Dermis blood vessel endothelial cell (primary cell): ENCODE data around the gene CTCF. TPM values are rescaled to one million over a fixed set of nuclear protein-coding genes. Genes with fewer than 3 reads are reported as not detected.
A peak's percentile ranks its signal among the peaks of the same experiment; 100 is the strongest.

Experiments
- DNase-seq: peaks from one replicate; pipeline ENCODE4 v3.0.0; 2010
- total RNA-seq: library from RNA; depleted of rRNA; stranded (reverse); fragments of >200 nt; gene quantifications from 2 replicates; pipeline ENCODE4 v1.2.3, GENCODE V29; 2014

The CTCF gene
- total RNA-seq, 1 donor from 2014 or later, result 30.3 TPM

DNA sequence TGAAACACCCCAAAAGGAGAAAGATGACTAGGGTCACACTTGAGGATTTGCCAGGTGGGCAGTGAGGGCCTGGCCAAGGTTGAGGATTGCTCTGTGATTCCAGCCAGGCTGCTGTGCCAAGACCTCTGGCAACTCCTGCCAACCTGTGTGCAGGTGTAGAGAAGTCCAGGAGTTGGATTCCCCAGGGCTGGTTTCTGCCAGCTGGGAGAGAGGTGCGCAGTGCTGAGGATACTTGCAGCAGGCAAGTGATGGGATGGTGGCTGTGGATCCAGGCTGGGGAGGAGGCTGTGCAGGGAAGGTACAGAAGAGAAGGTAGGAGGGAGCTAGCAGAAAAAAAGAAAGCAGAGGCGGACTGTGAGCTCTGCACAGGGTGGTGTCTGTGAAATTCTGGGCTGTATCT is 27.1 kb upstream of the CTCF start:
- no peak for DNase-seq

DNA sequence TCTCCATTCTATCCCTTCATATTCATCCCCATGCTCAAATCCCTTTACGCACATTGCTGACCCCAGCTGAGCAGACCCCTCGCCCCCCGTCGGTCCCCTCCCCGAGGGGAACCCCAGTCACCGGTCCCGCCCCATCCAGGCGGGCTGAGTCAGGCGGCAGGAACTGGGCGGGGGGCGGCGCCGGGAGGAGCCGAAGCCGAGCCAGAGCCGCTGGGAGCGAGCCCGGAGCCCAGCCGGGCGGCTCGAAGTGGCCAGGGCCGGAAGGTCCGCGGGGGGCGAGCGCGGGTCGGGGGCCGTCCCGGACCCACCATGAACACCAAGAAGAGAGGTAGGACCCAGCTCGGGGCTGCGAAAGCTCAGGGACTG is 25.1 kb upstream of the CTCF start:
- peak; percentile 84 for DNase-seq

DNA sequence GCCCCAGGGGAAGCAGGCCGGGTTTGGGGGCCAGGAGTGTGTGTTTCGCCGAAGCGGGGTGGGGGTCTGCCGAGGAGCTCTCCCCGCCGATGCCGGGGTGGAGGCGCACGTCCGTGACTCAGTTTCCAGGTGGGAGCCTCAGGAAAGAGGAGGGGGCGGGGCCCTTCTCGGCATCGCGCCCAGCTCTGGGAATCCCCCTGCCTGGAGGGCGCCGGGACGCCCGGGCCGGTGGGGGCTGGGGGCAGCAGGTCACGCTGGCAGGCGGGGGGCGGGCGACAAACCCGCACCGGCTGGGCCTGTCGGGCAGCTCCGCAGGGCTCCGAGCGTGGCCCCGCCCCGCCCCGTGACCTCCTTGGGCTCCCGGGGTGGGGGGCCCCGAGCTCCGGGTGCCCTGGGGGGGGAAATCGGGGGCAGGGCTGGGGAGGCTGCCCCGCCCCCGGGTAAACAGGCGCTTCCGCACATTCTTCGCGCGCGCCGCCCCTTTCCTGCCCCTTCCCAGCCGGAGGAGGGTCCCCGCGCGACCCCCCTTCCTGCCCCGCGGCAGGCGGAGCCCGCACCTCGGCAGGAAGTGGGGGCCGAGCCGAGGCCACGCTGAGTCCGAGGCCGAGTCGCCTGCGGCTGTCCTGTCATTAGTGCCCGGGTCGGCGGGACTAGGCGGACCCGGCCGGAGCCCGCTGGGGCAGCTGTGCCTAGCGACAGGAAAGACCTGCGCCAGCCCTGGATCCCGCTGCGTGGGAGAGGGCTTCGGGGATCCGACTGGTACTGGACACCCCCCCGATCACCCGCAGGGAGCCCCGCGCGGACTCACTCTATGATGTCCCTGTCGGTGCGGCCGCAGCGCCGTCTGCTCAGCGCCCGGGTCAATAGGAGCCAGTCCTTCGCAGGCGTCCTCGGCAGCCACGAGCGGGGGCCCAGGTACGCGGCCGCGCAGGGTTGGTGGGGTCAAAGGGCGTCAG is 24.4 kb upstream of the CTCF start:
- peak; percentile 82 for DNase-seq

DNA sequence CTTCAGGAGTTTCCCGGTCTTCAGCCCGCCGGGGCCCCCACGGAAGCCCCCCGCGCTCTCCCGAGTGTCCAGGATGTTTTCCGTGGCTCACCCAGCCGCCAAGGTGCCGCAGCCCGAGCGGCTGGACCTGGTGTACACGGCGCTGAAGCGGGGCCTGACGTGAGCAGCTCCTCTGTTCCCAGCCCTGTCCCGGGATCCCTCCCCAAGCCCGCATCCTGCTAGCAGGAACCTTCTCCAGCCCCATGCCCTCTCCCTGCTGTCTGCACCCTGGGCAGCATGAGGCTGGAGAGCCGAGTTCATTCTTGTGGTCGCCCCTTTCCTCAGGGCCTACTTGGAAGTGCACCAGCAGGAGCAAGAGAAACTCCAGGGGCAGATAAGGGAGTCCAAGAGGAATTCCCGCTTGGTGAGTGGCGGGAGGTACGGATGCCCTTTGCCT is 23.6 kb upstream of the CTCF start:
- DNase-seq, result peak; percentile 48

DNA sequence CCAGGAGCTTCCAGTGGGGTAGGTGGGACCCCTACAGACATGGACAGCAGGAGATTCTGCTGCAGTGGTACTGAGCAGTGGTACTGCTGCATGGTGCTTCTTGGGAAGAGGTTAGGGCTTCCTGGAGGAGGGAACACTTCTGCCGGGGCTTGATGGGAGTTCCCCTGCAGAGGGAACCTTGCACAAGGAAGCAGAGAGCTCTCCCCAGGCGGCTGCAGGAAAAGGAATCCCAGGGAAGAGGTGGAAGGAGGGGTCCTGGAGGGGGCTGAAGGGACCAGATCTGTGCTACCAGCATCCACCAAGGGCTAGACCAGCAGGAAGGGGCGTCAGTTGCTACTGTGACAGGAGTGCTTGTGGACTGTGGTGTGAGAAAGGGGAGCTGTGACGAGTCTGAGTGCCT is 23.1 kb upstream of the CTCF start:
- DNase-seq, result peak; percentile 33

DNA sequence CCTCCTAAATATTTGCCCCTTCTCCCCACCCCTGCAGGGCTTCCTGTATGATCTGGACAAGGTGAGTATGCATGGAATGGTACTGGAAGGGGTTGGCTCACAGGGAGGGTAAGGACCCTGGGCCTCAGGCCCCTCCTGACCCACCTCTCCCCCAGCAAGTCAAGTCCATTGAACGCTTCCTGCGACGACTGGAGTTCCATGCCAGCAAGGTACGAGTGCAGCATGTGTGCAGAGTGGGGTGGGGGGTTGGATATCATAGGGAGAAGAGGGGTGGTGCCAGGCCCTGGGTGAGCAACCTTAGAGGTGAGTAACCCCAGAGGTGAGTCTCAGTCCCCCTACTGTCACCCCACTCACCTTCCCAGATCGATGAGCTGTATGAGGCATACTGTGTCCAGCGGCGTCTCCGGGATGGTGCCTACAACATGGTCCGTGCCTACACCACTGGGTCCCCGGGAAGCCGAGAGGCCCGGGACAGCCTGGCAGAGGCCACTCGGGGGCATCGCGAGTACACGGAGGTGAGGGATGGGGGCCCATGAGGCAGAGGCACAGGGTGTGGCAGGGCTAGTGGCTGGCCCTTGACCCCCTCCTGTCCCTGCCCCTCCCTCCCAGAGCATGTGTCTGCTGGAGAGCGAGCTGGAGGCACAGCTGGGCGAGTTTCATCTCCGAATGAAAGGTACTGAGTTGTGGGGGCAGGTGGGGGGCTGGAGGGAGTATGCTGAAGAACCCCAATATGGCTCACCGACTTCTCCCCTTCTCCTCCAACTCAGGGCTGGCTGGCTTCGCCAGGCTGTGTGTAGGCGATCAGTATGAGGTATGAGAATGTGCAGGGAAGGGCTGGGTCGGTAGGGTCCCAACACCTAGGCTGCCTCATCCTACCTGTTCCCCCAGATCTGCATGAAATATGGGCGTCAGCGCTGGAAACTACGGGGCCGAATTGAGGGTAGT is 22.4 kb upstream of the CTCF start:
- DNase-seq, result no peak

DNA sequence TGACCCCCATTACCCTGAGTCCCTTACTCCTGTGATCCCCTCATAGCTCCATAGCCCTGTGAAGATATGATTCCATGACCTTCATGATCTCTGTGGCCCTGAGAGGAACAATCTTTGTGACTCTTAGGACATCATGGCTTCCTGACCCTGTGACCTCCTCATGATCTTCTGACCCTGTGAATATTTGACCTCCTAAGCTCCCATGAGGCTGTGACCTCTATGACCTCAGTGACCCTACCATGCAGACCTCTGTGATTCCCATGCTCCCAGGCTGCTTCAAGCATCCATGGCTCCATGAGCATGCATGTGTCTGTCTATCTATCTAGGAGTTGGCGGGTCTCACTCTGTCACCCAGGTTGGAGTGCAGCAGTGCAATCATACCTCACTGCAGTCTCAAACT is 21.6 kb upstream of the CTCF start:
- no peak for DNase-seq

DNA sequence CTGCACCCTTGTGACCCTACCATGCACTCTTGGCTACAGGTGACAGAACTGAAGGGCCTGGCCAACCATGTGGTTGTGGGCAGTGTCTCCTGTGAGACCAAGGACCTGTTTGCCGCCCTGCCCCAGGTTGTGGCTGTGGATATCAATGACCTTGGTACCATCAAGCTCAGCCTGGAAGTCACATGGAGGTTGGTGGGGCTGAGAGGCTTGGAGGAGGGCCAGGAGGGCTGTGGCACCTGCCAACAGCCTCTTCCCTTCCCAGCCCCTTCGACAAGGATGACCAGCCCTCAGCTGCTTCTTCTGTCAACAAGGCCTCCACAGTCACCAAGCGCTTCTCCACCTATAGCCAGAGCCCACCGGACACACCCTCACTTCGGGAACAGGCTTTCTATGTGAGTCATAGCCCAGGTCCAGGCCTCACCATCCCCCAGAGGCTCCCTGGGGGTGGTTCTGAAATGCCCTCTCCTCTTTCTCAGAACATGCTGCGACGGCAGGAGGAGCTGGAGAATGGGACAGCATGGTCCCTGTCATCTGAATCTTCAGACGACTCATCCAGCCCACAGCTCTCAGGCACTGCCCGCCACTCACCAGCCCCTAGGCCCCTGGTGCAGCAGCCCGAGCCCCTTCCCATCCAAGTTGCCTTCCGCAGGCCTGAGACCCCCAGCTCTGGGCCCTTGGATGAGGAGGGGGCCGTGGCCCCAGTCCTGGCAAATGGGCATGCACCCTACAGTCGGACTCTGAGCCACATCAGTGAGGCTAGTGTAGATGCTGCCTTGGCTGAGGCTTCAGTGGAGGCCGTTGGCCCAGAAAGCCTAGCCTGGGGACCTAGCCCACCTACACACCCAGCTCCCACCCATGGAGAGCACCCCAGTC is 20.7 kb upstream of the CTCF start:
- DNase-seq, result peak; percentile 34

DNA sequence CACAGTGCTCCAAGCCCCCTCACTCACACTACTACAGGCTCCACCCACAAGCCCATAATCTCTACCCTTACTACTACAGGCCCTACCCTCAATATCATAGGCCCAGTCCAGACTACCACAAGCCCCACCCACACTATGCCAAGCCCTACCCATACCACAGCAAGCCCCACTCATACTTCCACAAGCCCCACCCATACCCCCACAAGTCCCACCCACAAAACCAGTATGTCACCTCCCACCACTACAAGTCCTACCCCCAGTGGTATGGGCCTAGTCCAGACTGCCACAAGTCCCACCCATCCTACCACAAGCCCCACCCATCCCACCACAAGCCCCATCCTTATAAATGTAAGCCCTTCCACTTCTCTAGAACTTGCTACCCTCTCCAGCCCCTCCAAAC is 19.9 kb upstream of the CTCF start:
- DNase-seq, result peak; percentile 83

DNA sequence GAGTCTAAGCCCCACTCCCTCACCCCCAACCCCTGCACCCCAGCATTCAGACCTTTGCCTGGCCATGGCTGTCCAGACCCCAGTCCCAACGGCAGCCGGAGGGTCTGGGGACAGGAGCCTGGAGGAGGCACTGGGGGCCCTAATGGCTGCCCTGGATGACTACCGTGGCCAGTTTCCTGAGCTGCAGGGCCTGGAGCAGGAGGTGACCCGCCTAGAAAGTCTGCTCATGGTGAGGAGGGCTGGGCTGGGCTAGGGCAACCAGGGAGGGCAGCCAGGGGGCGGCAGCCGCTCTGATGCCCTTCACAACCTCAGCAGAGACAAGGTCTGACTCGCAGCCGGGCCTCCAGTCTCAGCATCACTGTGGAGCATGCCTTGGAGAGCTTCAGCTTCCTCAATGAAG is 19.3 kb upstream of the CTCF start:
- DNase-seq, result no peak

DNA sequence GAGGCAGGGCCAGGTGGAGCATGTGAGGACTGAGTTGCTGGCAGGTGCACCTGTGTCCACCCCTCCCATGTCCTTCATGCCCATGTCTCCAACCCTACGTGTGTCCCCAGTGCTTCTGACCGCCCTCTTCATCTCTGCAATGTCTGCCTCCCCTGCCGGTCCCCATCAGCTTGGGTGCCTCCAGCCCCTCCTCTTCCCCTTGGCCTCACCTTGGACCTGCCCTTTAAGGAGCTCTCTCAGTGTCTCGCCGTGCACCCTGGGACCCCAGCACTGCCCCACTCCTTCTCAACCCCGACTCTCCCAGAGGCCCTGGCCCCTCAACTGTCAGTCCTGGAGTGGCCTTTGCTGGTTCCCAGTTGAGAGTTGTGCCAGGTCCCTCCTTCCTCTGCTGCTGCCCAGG is 18.7 kb upstream of the CTCF start:
- no peak for DNase-seq

DNA sequence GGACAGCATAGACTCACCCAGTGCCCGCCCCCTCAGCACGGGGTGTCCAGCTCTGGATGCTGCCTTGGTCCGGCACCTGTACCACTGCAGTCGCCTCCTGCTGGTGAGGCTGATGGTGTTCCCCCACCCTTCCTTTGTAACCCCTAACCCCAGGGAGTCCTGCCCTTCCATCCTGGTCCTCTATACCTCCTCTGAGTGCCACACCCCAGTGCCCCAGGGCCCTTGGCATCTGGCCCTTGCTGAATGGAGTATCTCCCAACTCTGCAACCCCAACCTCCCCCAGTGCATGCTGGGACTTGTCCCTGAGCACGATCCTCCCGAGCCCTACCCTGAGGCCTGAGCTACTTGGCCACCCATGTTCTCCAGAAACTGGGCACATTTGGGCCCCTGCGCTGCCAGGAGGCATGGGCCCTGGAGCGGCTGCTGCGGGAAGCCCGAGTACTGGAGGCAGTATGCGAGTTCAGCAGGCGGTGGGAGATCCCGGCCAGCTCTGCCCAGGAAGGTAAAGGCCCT is 17.9 kb upstream of the CTCF start:
- DNase-seq, result no peak

DNA sequence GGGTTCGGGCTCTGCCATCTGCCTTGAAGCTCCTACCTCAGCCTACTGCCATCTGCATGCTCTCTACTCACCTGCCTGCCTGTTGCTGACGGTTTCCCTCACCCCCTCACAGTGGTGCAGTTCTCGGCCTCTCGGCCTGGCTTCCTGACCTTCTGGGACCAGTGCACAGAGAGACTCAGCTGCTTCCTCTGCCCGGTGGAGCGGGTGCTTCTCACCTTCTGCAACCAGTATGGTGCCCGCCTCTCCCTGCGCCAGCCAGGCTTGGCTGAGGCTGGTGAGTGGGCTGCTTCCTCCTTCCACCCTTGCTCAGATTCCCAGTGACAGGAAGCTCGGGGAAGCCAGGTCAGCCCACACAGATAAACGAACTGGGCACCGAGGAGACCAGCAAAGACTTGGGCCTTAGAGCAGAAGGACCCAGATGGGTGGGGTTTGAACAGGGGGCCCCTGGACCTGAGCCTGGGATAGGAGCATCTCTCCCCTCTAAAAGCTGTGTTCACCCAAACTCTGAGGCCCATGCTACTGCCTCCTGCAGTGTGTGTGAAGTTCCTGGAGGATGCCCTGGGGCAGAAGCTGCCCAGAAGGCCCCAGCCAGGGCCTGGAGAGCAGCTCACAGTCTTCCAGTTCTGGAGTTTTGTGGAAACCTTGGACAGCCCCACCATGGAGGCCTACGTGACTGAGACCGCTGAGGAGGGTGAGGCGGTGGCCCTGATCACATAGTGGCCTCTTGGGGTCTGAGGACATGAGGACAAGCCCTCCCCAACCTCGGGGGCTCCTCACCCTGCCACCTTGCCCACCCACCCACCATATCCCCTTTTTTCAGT is 17.3 kb upstream of the CTCF start:
- no peak for DNase-seq

DNA sequence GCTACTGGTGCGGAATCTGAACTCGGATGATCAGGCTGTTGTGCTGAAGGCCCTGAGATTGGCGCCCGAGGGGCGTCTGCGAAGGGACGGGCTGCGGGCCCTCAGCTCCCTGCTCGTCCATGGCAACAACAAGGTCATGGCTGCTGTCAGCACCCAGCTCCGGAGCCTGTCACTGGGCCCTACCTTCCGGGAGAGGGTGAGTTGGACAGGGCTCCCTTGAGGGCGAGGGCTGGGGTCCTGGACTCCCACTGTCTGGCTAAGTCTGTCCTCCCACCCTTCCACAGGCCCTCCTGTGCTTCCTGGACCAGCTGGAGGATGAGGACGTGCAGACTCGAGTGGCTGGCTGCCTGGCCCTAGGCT is 16.7 kb upstream of the CTCF start:
- DNase-seq, result no peak

DNA sequence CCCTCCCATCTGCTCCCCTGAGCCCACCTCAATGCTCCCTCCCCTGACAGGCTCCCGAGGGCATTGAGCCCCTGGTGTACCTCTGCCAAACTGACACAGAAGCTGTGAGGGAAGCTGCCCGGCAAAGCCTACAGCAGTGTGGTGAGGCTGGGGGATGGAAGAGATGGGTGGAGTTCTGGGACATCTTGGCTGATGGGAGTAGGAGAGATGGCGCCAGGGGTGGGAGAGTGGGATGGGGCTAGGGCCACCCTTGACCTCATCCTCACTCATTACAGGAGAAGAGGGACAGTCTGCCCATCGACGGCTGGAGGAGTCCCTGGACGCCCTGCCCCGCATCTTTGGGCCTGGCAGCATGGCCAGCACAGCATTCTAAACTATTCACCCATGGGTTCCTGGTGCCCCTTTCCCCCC is 16.2 kb upstream of the CTCF start:
- DNase-seq, result no peak

DNA sequence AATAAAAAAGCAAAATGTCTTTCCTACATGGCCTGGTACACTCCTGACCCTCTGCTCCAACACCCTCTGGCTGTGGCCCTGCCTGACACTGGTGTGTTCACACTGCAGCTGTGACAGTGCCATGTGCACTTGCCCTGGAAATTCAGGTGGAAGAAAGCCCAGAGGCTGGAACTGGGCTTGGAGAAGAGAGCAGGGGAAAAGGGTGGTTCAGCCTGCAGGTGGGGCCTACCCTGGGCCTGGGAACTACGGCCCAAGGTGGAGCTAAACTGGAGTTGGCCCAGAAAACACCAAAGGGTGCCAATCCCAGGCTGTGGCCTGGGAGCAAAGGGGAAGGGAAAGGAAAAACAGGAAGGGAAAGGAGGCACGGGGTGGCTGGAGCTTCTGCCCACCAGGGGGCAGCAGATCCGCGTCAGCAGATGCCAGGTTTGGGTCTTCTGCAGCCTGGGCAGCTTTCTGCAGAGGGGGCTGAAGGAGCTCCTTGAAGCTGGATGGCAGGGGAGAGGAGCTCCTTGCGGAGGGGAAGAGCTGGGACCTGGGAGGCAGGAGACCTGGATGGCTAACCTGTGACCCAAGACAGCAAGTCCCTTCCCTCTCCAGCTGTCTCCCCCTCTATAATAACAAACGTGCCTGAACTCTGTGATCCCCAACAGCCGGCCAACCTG is 15.4 kb upstream of the CTCF start:
- peak; percentile 88 for DNase-seq

DNA sequence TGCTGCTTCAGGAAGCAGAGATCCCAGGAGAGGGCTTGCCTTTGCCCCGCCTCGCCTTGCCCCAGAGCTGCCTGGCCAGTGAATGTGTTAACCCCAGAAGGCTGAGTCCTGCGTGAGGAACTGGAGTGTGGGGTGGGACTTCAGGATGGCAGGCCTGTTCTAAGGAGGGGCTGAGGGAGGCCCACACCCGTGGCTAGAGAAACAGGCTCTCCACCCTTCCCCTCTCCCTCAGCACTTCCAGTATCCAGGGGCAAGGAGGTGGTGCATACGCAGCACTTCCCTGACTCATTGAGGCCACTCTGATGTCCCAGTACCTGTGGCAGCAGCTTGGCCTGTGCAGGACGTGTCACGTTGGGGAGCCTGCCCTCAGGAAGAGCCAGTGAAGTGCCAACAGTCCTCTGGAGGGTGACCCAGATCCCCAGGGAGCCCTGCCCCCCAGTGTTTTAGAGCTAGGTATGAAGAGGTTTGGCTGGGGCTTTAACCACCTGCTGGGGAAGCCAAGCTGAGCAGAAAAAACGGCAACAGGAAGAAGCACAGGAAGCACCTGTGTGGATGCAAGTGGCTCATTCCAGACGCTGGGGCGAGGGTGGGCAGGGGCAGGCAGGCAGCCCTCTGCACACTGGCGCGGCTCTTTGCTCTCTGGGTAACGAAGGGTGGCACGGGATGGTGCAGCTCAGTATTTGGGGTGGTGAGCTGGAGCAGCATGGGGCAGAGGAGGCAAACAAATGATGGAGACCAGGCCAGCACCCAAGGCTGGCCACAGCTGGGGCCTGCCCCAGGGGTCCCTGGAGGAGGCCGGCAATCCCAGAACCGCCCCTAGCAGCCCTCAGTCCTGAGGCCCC is 14.7 kb upstream of the CTCF start:
- DNase-seq, result peak; percentile 89

DNA sequence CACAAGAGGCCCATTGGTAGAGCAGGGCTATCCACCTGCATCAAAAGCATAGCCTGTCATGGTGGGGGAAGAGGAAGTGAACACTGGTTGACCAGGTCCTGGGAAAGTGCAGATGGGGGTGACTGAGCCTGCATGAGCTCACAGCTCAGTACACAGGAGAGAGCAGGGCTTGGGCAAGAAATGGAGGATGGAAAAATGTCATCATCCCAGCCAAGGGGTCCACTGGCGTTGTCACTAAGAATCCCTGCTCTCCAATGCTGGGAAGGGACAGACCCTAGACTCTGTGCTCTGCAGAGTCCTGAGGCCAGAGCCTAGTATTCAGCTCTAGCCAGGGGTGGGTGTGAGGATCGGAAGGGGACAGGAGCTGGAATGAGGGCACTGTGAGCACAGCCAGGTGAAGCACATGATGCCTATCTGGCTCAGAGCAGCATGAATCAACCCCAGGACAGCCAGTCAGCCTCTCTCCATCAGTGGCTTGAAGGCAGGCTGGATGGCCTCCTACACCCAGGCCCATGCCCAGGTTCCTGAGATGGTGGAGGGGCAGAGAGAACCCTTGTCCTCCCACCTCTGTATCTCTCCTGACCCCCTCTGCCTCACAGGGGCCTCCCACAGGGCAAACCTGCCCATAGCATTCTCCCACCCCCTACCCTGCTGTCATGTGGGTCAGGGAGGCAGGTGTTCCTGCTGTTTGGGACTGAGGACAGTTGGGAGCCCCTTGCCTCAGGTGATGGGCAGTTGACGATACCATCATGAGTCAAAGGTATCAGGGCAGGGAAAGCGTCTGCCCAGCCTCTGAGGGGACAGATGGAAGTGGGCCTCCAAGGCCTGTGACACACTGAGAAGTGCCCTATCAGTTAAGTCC is 13.8 kb upstream of the CTCF start:
- peak; percentile 75 for DNase-seq

DNA sequence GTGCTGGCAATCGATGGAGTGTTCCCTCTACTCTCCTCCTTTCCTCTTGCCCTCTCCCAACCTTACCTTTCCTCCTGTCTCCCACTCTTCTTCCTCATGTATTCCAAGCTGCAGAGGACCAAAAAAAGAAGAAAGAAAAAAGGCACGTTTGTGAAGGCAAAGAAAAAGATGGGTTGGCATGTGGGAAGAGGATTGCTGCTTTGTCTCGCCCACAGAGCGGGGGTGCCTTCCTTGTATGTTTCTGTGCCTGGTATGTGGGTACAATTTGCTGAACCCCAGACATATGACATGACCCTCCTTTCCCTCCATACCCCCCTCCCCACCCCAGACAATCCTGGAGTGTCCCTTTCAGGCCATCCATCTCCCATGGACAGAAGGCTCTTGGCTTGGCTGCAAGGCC is 13.1 kb upstream of the CTCF start:
- DNase-seq, result no peak
